Measurements from ENCODE around the gene STARD13.

DNA sequence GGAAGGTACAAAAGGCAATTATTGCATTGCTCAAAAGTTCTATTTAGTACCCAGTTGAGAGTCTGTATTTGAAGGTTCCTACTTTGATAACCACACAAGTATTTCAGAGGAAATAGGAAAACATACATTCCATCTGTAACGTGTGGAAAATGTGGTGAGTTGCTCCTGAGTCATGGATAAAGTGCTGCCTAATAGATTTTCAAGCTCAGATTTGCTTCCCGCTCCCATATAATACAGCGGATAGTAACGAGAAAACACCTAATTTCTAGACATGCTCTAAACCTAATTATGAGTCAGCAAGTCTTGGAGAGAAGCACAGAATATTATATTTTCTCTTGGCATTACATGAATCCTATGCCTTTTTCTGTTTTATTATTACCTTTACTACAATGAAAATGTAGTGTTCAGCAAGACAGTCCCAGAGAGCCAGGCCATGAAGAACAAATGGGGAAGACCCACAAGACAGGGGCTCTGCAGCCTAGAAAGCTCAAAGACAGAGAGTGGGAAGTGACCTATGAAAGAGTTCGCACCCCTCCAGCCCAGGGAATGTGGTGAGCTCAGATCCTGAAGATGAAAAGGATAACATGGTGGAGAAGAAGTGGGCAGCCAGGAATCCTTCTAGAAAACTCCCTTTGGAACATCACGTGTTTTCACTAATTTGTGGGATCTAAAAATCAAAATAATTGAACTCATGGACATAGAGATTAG is 116.1 kb downstream of the STARD13 start:
- TF ChIP-seq, protein P1, sequence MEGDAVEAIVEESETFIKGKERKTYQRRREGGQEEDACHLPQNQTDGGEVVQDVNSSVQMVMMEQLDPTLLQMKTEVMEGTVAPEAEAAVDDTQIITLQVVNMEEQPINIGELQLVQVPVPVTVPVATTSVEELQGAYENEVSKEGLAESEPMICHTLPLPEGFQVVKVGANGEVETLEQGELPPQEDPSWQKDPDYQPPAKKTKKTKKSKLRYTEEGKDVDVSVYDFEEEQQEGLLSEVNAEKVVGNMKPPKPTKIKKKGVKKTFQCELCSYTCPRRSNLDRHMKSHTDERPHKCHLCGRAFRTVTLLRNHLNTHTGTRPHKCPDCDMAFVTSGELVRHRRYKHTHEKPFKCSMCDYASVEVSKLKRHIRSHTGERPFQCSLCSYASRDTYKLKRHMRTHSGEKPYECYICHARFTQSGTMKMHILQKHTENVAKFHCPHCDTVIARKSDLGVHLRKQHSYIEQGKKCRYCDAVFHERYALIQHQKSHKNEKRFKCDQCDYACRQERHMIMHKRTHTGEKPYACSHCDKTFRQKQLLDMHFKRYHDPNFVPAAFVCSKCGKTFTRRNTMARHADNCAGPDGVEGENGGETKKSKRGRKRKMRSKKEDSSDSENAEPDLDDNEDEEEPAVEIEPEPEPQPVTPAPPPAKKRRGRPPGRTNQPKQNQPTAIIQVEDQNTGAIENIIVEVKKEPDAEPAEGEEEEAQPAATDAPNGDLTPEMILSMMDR (IDR thresholded peaks at IDR 0.05; ENCODE audit: low read length): no peak
- no peak for TF ChIP-seq EZH2phosphoT487 (IDR thresholded peaks at IDR 0.05; ENCODE audit: low read length)

Measured in MM.1S (cell line).